Esophagus squamous epithelium (tissue), 5 donors: ENCODE results near the gene RNF150. TPM values are rescaled to one million over a fixed set of nuclear protein-coding genes. Genes with fewer than 3 reads are reported as not detected.

Experiments
- DNase-seq: peaks from one replicate; lab custom pipeline; 2025; lab: John Stamatoyannopoulos, UW
- H3K27ac ChIP-seq, 4 donors: fragments of 200-600 bp; sonication (generic); one replicate each; pipeline ENCODE4 v1.5.1; 2016 to 2019; ENCODE audit warnings: mild to moderate bottlenecking in 1 of 4
- H3K27me3 ChIP-seq, 4 donors: fragments of 200-600 bp; sonication (generic); 1 replicate in 3 of 4; 2 replicates in 1 of 4; pipeline versions ENCODE4 v1.5.1 to v1.6.0; 2017 to 2021; ENCODE audit warnings: antibody characterized with exemption in 1 of 4
- H3K36me3 ChIP-seq, 3 donors: fragments of 200-600 bp; sonication (generic); one replicate each; pipeline ENCODE4 v1.5.1; 2016 to 2019
- H3K4me1 ChIP-seq, 3 donors: fragments of 200-600 bp; sonication (generic); one replicate each; pipeline ENCODE4 v1.5.1; 2017 to 2019
- H3K4me3 ChIP-seq, 4 donors: fragments of 200-600 bp; sonication (generic); 1 replicate in 3 of 4; 2 replicates in 1 of 4; pipeline ENCODE4 v1.5.1; 2016 to 2019; ENCODE audit warnings: mild to moderate bottlenecking in 2 of 4, moderate library complexity in 1 of 4
- H3K9me3 ChIP-seq, 3 donors: fragments of 200-600 bp; sonication (generic); one replicate each; pipeline ENCODE4 v1.5.1; 2016 to 2019
- CTCF ChIP-seq, 6 experiments: fragments of 450-650 bp in 4 of 6; fragments of 200-600 bp in 2 of 6; sonication (generic) in 2 of 6; IDR thresholded peaks; one replicate each; pipeline ENCODE4 v1.5.1; 2016 to 2019; ENCODE audit warnings: antibody characterized with exemption in 6 of 6, mild to moderate bottlenecking in 4 of 6, moderate library complexity in 4 of 6
- POLR2A ChIP-seq, 4 donors: fragments of 450-650 bp; IDR thresholded peaks; one replicate each; pipeline ENCODE4 v1.6.1; 2017; ENCODE audit warnings: antibody characterized with exemption in 4 of 4, mild to moderate bottlenecking in 4 of 4, moderate library complexity in 3 of 4
- WGBS, 2 donors: methylation state at CpG; one replicate each; pipeline ENCODE4 v1.1.5; 2018; 5-methylcytosine and 5-hydroxymethylcytosine counted together
- intact Hi-C: fragments of 100-400 bp; cut with DNase I; formaldehyde crosslinking; loops from one replicate; pipeline ENCODE4 v1.15.0; 2022
- total RNA-seq, 4 donors: library from RNA; depleted of rRNA; stranded (reverse); fragments of >200 nt; gene quantifications; one replicate each; pipeline ENCODE4 v1.1.0, GENCODE V29; 2016
- donor health status: DM: yes; HTN: yes; CAD: no.

The RNF150 gene
- total RNA-seq, 4 donors from 2014 or later = 0.23 to 6.7 (median 4.5) TPM

GRCh38 chr4:140943486-140944198 is 189.6 kb downstream of the RNF150 start:
- TF ChIP-seq POLR2A (IDR thresholded peaks at IDR 0.05) (no peak), CTCF (IDR thresholded peaks at IDR 0.05) (no peak)
- H3K36me3 ChIP-seq = no peaks in the 10 kb centered on the region
- no peaks in the 10 kb centered on the region for H3K9me3 ChIP-seq
- H3K4me3 ChIP-seq = no peak overlapping the region
- 17 to 31% methylated on average over 3 of the region's 3 CpGs for WGBS, 2 donors
- no peaks in the 10 kb centered on the region for H3K27me3 ChIP-seq
- H3K27ac ChIP-seq = peak overlapping the region in 1 of 4 donors; percentile 55
- intact Hi-C loops = no loop called here
- DNase-seq = no peak
- H3K4me1 ChIP-seq = peaks cover 0 to 27% (median 6%) of the 10 kb centered on the region in 3 donors

- Histone ChIP-seq H3K4me3 (no peak overlapping the region), H3K9me3 (no peaks in the 10 kb centered on the region), H3K4me1 (peaks cover 0 to 22% (median 6%) of the 10 kb centered on the region in 3 donors), H3K27ac (peak overlapping the region in 2 of 4 donors; percentile 7 to 18), H3K27me3 (no peaks in the 10 kb centered on the region), H3K36me3 (no peaks in the 10 kb centered on the region)
- 66 to 74% methylated on average over 2 of the region's 2 CpGs for WGBS, 2 donors
- intact Hi-C loops = no loop called here
- TF ChIP-seq CTCF (IDR thresholded peaks at IDR 0.05) (no peak), POLR2A (IDR thresholded peaks at IDR 0.05) (no peak)
- no peak for DNase-seq
Observed at GRCh38 chr4:140940589-140940988, 192.7 kb downstream of the RNF150 start.

- 68 to 77% methylated on average over 6 of the region's 6 CpGs for WGBS, 2 donors
- Histone ChIP-seq H3K27ac (peak overlapping the region in 2 of 4 donors; percentile 21 to 47), H3K4me1 (peaks cover 0 to 17% (median 0%) of the 10 kb centered on the region in 3 donors), H3K27me3 (no peaks in the 10 kb centered on the region), H3K9me3 (no peaks in the 10 kb centered on the region), H3K4me3 (no peak overlapping the region), H3K36me3 (no peaks in the 10 kb centered on the region)
- intact Hi-C loops = no loop called here
- no peak for DNase-seq
- TF ChIP-seq CTCF (IDR thresholded peaks at IDR 0.05) (no peak), POLR2A (IDR thresholded peaks at IDR 0.05) (no peak)
Observed at GRCh38 chr4:140937866-140938265, 195.4 kb downstream of the RNF150 start.

GRCh38 chr4:140935254-140935653 is 198.0 kb downstream of the RNF150 start:
- Histone ChIP-seq H3K9me3 (no peaks in the 10 kb centered on the region), H3K27ac (peak overlapping the region in 2 of 4 donors; percentile 19 to 25), H3K36me3 (no peaks in the 10 kb centered on the region), H3K27me3 (no peaks in the 10 kb centered on the region), H3K4me1 (peaks cover 0 to 17% (median 0%) of the 10 kb centered on the region in 3 donors), H3K4me3 (no peak overlapping the region)
- intact Hi-C loops = no loop called here
- TF ChIP-seq POLR2A (IDR thresholded peaks at IDR 0.05) (no peak), CTCF (IDR thresholded peaks at IDR 0.05) (no peak)
- DNase-seq = no peak
- 5 to 9% methylated on average over 4 of the region's 4 CpGs for WGBS, 2 donors

GRCh38 chr4:140932501-140933045 is 200.7 kb downstream of the RNF150 start:
- intact Hi-C loops = no loop called here
- DNase-seq = no peak
- no peaks in the 10 kb centered on the region for H3K9me3 ChIP-seq
- WGBS, 2 donors = 77 to 82% methylated on average over 2 of the region's 2 CpGs
- no peak overlapping the region for H3K4me3 ChIP-seq
- no peaks in the 10 kb centered on the region for H3K27me3 ChIP-seq
- TF ChIP-seq POLR2A (IDR thresholded peaks at IDR 0.05) (no peak), CTCF (IDR thresholded peaks at IDR 0.05) (no peak)
- H3K36me3 ChIP-seq = no peaks in the 10 kb centered on the region
- peaks cover 0 to 17% (median 0%) of the 10 kb centered on the region in 3 donors for H3K4me1 ChIP-seq
- no peak overlapping the region for H3K27ac ChIP-seq
